Activated CD4-positive, alpha-beta T cell treated with anti-CD3 and anti-CD28 coated beads, Interleukin-2, Interleukin-6, amounts not matched to agents 100 ng/mL and 50 ng/mL, durations not matched to agents 16 hours and 8 hours (primary cell): ENCODE results near the gene ZNF582.

ENCODE experiments used
- DNase-seq: peaks from one replicate; pipeline ENCODE4 v3.0.0-alpha.2; 2020

Gene ZNF582

GRCh38 chr19:56393119-56394012 is at the start of gene ZNF582:
Gene ZNF582, minus strand, starts transcription at chr19:56393534. Its CDS starts 1,782 bp downstream, at chr19:56391752.
- peak; percentile 92 for DNase-seq

DNA sequence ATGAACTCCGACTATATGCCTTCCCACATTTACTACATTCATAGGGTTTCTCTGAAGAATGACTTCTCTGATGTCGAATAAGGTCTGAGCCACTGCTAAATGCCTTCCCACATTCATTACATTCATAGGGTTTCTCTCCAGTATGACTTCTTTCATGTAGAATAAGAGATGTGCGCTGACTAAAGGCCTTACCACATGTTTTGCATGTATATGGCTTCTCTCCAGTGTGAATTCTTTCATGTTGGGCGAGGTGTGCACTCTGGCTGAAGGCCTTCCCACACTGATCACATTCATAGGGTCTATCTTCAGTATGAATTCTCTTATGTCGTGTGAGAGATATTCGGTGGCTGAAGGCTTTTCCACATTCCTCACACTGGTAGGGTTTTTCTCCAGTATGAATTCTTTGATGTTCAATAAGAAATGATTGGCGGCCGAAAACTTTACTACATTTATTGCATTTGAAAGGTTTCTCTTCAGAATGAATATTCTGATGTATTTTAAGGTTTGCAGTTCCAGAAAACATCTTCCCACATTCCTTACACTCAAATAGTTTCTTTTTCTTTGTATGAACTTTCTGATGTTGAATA is 48.0 kb upstream of the ZNF582 start:
- DNase-seq = no peak

DNA sequence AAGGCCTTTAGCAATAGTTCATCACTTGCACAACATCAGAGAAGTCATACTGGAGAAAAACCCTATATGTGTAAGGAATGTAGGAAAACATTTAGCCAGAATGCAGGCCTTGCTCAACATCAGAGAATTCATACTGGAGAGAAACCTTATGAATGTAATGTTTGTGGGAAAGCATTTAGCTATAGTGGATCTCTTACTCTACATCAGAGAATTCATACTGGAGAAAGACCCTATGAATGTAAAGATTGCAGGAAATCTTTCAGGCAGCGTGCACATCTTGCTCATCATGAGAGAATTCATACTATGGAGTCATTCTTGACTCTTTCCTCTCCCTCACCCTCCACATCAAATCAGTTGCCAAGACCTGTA is 30.6 kb upstream of the ZNF582 start:
- DNase-seq = no peak

DNA sequence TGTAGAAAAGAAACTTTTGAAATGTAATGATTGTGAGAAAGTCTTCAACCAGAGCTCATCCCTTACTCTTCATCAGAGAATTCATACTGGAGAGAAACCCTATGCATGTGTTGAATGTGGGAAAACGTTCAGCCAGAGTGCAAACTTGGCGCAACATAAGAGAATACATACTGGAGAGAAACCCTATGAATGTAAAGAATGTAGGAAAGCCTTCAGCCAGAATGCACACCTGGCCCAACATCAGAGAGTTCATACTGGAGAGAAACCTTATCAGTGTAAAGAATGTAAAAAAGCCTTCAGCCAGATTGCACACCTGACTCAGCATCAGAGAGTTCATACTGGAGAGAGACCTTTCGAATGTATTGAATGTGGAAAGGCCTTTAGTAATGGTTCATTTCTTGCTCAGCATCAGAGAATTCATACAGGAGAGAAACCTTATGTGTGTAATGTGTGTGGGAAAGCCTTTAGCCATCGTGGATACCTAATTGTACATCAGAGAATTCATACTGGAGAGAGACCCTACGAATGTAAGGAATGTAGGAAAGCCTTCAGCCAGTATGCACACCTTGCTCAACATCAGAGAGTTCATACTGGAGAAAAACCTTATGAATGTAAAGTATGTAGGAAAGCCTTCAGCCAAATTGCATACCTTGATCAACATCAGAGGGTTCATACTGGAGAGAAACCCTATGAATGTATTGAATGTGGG is 30.1 kb upstream of the ZNF582 start:
- DNase-seq = no peak

DNA sequence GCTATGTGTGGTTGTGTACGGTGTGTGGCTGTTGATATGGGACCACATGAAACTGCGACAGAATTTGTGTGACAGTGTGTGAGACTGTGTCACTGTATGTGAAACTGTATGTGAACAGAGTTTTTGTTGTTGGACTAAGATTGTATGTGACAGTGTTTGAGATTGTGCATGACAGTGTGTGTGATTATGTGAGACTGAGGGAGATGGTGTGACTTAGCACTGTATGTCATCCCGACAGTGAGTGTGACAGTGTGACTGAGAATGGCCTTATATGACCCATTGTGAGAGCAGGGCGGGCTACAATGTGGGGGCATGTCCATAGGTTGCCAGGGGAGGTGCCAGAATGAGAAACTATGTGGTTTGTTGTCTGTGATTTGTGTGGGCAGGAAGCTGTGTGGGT is 11.7 kb upstream of the ZNF582 start:
- no peak for DNase-seq

GRCh38 chr19:56404705-56405056 is 11.3 kb upstream of the ZNF582 start:
- no peak for DNase-seq

- peak; percentile 93 for DNase-seq
Observed at GRCh38 chr19:56403764-56404704, 10.7 kb upstream of the ZNF582 start, which contains the start of gene ZNF583. Gene ZNF583, plus strand, starts transcription at chr19:56404332. Its CDS starts 2,783 bp downstream, at chr19:56407115.

DNA sequence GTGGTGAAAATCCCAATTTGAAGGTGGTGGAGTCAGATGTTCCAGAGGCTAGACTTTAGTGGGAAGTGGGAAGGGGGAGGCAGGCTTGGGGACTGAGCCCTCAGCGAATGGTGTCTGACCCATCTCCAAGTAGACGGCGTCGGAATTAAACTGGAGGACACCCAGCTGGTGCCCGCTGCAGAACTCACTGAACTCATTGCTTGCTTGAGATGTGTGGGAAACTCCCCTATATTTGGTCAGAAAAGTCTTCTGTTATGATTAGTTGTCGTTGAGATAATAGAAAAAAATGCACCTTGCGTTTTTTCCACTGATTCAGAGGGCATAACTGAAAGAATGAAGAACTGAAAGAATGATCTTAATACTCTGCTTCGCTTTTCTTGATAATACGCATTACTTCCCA is 9.9 kb upstream of the ZNF582 start:
- peak; percentile 6 for DNase-seq

GRCh38 chr19:56400485-56400884 is 7.2 kb upstream of the ZNF582 start:
- no peak for DNase-seq

DNA sequence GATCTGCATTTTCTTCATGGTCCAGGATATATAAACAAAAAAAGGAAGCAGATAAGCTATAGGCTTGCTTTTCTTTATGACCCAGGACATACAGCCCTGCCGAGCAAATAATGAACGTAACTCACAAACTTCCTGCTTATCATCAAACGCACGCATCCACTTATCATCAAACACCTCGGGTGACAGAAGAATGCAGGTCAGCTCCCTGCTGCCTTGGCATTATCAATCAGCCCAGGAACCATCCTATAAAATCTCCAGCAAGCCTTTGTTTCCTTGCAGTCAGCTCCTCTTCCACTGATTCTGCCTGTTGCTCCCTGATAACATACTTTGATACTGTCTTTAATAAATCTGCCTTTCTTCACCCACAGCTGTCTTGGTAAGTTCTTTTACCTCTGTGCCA is 5.5 kb upstream of the ZNF582 start:
- DNase-seq = no peak

DNA sequence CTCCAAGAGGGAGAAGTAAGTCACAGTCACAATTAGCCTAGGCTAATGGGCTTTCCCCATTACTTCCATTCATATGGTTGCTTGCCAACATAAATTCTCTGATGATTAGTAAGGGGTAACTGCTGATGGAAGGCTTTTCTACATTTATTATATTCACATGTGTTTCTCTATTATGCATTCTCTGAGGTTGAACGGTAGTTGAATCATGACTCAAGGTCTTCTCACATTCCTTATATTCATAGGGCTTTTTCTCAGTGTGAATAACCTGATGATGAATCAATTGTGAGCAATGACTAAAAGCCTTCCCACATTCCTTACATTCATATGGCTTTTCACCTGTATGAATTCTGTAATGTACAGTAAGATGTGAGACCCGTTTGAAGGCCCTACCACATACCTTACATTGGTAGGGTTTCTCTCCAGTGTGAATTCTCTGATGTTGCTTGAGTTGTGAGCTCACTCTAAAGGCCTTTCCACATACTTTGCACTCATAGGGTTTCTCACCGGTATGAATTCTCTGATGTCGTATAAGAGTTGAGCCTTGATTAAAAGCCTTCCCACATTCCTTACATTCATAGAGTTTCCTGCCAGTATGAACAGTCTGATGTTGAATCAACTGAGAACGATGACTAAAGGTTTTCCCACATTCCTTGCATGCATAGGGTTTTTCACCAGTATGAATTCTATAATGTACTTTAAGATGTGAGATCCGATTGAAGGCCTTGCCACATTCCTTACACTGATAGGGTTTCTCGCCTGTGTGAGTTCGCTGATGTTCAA is 9.3 kb downstream of the ZNF582 start:
- no peak for DNase-seq

DNA sequence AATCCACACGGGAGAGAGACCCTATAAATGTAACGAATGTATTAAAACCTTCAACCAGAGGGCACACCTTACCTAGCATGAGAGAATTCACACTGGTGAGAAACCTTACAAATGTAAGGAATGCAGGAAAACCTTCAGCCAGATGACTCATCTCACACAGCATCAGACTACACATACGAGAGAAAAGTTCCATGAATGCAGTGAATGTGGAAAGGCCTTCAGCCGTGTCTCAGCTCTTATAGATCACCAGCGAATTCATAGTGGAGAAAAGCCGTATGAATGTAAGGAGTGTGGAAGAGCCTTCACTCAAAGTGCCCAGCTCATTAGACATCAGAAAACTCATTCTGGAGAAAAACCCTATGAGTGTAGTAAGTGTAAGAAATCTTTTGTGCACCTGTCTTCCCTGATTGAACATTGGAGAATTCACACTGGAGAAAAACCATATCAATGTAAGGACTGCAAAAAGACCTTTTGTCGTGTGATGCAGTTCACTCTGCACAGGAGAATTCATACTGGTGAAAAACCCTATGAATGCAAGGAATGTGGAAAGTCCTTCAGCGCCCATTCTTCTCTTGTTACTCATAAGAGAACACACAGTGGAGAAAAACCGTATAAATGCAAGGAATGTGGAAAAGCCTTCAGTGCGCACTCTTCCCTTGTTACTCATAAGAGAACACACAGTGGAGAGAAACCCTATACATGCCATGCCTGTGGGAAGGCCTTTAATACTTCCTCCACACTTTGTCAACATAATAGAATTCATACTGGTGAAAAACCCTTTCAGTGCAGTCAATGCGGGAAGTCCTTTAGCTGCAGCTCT is 16.0 kb downstream of the ZNF582 start:
- DNase-seq = no peak

- no peak for DNase-seq
Observed at GRCh38 chr19:56372281-56372680, 21.1 kb downstream of the ZNF582 start.

DNA sequence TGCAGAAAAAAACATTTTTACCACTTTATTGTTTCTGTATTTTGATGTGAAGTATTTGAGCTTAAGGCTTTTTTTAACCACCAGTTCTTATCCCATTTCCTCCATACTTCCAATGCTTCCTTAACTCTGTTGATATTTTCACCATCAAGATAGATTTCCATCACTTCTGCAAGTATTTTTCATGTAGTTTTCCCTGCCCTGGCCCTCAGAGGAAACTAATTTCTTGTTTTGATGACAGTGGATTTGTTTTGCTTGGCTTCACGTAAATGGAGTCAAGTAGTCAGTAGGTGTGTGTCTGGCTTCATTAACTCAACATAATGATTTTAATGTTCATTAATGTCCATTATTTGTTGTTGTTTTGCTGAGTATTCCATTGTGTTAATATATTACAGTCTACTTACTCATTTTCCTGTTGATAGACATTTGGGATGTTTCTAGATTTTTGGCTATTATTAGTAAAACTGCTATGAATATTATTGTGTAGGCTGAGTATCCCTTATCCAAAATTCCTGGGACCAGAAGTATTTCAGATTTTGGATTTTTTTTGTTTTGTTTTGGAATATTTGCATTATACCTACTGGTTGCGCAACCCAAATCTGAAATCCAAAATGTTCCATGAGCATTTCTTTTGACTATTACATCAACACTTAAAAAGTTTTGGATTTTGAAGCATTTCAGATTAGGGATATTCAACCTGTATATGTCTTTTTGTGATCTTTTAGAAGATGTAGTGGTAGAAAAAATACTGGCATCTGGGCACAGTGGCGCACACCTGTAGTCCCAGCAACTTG is 23.3 kb downstream of the ZNF582 start:
- DNase-seq = no peak

GRCh38 chr19:56367829-56368711 is 25.3 kb downstream of the ZNF582 start:
- peak; percentile 65 for DNase-seq

- no peak for DNase-seq
Observed at GRCh38 chr19:56360841-56361240, 32.5 kb downstream of the ZNF582 start.

GRCh38 chr19:56356944-56357343 is 36.4 kb downstream of the ZNF582 start:
- no peak for DNase-seq

GRCh38 chr19:56355517-56355916 is 37.8 kb downstream of the ZNF582 start:
- DNase-seq = no peak

GRCh38 chr19:56351208-56351607 is 42.1 kb downstream of the ZNF582 start:
- no peak for DNase-seq
